GM18951 (cell line): ENCODE data around the gene ZNF296.

Experiments used
- POLR2A ChIP-seq: IDR thresholded peaks from 4 replicates; pipeline ENCODE4 v1.6.1; 2011; ENCODE audit warnings: mild to moderate bottlenecking; ENCODE audit not compliant: insufficient read length, insufficient read depth; ENCODE audit errors: extremely low read depth
- in situ Hi-C: fragments of 300-500 bp; cut with MboI; formaldehyde crosslinking; loops from one replicate; pipeline ENCODE4 v1.12.0; 2022; ENCODE audit warnings: low sequenced_read_pairs, mixed read lengths, inconsistent platforms; ENCODE audit not compliant: unreplicated experiment

Gene ZNF296

DNA sequence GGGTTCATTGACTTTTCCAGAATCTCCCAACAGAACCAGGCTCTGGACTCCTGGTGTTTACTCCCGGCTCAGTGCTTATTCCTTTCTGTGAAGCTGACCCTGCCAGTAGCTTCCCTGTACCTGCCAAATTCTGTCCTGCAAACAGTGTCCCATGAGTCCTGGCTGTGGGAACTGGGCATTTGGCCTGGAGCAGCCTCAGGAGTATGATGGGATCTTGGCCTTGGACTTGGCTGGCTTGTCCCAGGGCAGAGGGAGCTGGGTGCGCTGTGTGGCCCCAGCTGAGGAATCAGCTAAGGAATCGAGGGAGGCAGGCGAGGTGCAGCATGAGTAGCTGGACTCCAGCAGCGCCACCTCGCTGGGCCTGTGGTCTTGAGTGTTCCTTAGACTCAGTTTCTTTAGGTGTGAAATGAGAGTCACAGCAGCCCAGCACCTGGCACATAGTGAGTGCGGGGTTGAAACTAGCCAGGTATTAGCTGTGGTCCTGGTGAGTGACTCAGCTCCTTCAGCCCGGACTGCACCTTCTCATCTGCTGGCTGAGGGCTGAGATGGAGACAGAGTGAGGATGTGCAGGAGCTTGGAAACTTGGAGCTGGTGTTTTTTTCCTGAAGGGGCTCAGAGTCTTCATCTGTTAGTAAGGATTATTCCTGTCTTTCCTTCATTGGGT, 27.1 kb downstream of the ZNF296 start:
- in situ Hi-C loops, result no loop called here
- TF ChIP-seq POLR2A, result no peak

DNA sequence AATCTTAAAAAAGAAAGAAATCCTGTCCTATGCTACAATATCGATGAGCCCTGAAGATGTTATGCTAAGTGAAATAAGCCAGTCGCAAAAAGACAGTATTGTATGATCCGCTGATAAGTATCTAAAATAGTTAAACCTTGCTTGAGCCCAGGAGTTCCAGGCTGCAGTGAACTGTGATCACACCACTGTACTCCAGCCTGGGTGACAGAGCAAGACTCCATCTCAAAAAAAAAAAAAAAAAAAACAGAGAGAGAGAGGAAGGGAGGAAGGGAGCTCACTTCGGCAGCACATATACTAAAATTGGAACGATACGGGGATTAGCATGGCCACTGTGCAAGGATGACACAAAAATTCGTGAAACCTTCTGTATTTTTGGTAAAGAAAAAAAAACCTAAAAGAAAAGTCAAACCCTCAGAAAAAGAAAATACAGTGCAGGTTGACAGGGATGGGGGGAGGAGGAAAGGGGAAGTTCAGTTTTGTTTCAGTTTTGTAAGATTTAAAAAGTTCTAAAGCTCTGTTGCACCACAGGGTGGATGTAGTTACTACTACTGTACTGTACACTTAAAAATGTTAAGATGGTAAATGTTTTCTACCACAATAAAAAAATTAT, 29.0 kb downstream of the ZNF296 start:
- TF ChIP-seq POLR2A, result no peak
- in situ Hi-C loops, result no loop called here

DNA sequence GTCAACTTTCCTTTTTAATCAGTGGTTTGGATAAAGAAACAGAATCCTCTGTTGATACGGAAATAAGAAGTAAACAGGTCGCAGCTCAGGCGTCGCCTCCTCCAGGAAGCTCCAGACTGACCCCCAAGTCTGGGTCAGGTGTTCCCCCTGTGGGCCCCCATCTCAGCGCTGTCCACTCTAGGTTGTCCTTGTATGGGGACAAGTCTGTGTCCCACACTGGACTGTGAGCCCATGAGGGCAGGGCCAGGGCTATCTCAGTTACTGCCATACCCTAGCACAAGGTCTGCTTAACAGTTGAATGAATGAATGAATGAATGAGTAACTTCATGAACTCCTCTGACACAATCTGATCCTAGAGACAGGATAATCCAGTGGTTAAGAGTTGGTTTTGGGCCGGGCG, 29.9 kb downstream of the ZNF296 start:
- TF ChIP-seq POLR2A, result no peak
- in situ Hi-C loops, result no loop called here

DNA sequence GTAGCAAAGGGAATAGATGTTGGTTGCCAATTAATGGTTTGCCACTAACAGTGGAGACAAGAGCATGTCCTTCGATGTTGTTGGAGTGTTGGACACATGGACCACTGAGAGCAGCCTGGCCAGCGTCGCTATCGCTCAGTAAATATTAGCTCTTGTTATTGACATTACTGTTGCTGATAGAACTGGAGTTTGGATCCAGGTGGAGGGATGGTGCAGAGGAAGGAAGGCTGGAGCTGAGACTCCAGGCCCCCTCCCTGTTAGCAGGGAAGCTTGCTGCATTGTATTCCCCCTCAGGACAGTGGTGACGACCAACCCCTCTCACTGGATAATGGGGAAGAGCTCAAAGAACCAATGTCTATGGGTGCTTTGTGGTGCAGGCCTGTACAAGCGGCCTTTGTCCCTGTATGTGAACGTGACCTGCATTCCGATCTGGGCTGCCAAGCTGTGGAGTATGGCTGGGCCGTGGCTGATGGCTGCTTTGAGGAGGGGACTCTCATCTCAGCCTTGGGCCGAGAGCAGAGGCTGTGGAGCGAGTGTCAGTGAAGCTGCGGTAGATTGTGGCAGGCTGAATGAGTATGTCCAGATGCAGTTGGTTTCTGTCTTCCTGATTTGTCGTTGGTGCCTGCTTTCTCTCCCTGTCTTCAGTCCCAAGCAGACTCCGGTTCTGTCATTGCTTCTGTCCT, 30.5 kb downstream of the ZNF296 start:
- no peak for TF ChIP-seq POLR2A

DNA sequence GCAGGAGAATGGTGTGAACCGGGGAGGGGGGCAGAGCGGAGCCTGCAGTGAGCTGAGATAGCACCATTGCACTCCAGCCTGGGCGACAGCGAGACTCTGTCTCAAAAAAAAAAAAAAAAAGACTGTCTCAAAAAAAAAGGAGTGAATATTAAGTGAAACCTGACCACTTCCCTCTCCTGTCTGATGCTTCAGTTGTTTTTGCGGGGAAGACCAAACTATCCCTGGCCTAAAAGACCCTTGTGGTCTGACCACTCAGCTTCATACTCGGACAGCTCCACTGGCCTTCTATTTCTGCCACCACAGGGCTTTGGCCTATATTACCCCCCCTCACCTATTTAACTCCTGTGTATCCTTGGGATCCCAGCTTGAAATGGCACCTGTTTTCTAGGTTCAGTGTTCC, 35.2 kb downstream of the ZNF296 start:
- no peak for TF ChIP-seq POLR2A
- in situ Hi-C loops, result no loop called here

More for the DNA sequence above, 30.5 kb downstream of the ZNF296 start:
- in situ Hi-C loops, result no loop called here

DNA sequence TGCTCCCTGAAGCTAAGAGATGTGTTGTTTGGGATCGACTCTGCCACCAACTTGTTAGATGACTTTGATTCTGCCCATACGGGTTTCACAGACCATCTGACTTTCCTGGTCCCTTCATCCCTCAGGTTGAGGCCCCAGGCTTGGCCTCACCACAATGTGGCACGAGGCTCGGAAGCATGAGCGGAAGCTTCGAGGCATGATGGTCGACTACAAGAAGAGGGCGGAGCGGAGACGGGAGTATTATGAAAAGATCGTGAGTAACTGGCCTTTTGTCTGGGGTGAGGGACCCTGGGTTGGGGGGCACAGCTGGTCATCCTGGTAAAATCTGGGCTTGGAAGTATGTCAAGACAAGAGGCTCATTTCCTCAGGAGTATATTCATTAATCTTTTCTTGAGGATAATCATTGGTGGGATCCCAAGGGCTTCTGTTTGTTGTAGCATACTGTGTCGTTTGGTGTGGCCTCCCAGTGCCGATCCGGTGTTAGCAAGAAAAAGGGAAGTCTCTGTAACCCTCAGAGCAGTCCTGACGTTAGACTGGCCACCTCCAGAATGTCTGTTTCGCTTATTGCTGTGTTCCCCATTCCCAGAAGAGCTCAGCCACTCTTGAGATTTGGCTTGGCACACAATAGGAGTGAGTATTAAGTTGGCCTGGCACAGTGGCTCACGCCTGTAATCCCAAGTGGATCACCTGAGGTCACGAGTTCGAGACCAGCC, 36.1 kb downstream of the ZNF296 start:
- TF ChIP-seq POLR2A, result no peak
- in situ Hi-C loops, result no loop called here

DNA sequence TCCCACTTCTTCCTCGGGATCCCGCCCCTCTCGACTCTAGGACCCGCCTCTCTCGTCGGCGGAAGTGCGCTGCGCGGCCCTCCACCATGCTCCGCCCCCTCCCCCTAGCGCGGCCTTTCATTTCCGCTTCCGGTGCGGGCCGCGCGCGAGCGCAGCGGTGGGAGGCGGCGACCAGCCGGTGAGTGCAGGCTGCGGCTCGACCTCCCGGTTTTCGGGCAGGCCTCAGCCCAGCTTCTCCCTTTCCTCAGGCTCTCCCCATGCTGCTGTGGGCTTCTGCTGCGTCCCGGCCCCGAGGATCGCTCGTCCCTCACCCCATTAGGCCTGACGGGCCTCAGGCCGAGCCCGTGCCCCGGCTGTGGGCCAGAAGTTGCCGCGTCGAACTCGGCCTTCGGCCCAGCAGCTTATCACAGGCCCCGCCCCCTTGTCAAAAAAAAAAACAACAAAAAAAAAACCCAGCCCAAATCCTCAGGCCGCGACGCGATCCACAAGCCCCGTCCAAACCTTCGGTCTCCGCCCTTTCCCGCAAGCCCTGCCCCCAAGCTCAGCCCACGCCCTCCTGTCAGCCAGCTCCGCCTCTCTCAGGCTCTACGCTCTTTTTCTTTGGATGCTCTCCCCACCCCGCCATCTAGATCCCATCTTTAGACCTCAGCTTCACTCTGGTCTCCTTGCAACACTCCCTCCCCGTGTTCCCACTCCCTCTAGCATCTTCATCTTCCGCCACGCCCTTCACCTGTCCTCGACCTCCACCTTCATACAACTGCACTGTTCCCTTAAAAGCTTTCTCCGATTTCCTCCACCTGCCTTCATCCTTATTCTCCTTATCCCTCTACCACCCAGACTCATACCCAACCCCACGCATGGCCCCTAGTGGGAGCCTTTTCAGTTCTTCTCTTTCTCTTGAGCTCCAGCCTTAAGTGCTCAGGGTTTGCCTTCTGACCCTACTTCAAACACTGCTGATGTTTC, 37.1 kb downstream of the ZNF296 start, which contains the start of gene CLASRP:
CLASRP (plus strand) TSS at position 115 of the 963 bp plus-strand sequence. CDS start 1,168 bp downstream, outside the sequence.
- in situ Hi-C loops, result no loop called here
- peak; percentile 95 for TF ChIP-seq POLR2A

DNA sequence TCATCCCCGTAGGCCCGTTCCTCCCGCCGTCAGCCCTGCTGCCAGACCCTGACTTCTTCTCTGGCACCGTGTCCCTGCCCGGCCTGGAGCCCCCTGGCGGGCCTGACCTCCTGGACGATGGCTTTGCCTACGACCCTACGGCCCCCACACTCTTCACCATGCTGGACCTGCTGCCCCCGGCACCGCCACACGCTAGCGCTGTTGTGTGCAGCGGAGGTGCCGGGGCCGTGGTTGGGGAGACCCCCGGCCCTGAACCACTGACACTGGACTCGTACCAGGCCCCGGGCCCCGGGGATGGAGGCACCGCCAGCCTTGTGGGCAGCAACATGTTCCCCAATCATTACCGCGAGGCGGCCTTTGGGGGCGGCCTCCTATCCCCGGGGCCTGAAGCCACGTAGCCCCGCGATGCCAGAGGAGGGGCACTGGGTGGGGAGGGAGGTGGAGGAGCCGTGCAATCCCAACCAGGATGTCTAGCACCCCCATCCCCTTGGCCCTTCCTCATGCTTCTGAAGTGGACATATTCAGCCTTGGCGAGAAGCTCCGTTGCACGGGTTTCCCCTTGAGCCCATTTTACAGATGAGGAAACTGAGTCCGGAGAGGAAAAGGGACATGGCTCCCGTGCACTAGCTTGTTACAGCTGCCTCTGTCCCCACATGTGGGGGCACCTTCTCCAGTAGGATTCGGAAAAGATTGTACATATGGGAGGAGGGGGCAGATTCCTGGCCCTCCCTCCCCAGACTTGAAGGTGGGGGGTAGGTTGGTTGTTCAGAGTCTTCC, 38.7 kb downstream of the ZNF296 start:
- in situ Hi-C loops, result no loop called here
- TF ChIP-seq POLR2A, result no peak

DNA sequence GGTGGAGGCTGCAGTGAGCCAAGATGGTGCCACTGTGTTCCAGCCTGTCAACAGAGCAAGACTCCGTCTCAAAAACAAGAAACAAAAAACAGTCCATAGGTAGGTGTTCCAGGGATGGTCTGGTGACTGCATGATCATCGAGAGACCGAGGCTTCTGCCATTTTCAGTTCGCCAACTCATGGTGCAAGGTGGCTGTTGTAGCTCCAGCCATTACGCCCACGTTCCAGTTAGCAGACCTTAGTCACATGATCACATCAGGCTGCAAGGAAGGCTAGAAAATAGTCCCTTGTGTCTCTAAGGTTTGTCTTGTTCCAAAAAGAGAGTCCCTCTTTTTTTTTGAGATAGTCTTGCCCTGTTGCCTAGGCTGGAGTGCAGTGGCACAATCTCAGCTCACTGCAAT, 40.5 kb downstream of the ZNF296 start:
- in situ Hi-C loops, result no loop called here
- TF ChIP-seq POLR2A, result no peak

DNA sequence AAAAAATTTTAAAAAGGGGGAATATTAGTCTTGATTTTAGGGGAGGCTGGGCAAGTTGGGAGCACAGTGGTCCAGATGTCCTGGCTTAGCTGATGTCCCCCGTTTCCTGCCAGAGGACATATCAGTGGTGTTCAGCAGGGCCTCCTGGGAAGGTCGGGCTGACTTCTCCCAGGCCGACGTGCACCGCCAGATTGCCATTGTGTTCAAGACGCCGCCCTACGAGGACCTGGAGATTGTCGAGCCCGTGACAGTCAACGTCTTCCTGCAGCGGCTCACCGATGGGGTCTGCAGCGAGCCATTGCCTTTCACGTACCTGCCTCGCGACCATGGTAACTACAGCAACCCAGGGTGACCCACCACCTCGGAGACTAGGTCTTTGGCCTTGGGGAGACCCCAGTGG, 43.9 kb downstream of the ZNF296 start:
- in situ Hi-C loops, result no loop called here

DNA sequence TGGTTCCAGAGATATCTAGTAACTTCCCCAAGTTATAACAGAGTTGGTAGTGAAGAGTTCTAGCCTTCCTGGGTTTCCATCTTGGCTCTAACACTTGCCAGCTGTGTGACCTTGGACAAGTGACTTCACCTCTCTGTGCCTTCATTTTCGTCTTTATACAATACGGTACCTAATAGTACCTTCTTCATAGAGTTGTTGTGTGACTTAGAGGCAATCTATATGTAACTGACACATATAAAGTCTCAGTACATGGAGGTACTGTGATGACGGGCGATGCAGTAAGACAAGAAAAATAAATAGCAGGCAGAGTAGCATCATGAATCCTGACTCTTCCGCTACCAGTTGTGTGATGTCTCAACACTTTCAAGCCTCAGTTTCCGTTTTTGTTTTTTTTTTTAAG, 45.5 kb downstream of the ZNF296 start:
- no peak for TF ChIP-seq POLR2A
- in situ Hi-C loops, result no loop called here

More for the DNA sequence above, 43.9 kb downstream of the ZNF296 start:
- TF ChIP-seq POLR2A, result no peak

DNA sequence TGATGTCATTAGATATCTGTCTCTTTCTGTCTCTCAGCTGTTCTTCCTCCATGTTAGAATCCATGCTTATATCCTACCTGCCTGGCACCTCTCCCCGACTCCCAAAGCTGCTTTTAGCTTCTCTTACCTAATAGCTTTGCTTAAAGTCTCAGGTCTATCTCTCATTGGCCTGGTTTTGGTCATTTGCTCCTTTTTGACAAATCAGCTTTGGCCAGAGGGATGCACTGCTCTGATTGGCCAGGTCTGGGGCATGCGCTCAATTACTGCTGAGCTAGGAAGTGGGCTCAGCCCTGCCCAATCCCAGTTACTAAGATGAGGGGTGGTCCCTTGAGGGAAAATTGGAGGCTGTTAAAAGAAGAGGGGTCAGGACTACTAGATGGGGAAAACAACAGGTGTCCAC, 48.9 kb downstream of the ZNF296 start:
- TF ChIP-seq POLR2A, result no peak
- in situ Hi-C loops, result no loop called here
